ENCODE data around the gene MARCHF10. TPM values are rescaled to one million over a fixed set of nuclear protein-coding genes. Genes with fewer than 3 reads are reported as not detected.

The MARCHF10 gene
- total RNA-seq, 1 experiment from 2014 or later: not detected

DNA sequence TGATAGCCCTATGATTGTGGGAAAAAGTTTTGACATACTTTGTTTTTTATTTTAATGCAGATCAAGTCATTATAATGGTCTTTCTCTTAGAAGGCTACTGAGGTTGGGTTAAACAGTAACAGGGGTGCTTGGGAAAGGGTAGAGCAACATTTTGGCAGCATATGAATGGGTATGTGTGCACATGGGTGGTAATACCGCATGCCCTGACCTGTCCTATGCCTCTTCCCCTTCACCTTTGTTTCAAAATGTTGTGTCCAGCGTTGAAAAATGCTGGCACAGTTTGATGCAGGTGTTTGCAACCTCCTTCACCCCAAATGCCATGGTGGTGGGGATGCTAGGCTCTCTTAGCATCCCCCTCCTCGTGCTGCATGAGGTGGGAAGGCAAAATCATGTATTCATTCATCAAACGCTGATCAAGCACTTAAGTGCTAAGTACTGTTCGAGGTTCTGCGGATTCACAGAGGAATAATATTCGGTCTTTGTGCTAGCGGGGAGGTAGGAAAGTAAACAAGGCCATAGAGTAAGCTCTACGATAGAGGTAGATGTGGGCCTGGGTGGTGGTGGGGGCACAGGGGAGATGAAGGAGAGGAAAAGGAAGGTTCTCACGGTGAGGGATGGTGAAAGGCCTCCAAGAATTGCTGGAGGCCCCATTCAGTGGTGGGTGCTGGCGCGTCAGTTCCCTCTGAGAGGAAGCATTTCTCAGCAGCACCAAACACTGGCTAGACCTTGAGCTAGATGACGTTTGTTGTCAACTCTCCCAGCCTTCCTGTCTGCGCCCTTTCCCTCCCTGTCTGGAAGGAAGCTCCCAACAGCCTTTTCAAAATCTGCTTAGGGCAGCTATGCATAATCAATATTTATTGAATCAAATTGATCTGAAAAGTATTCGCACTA, 13.3 kb upstream of the MARCHF10 start:
- ChIA-PET POLR2A (no interaction called here), CTCF (no interaction called here), RAD21 (ENCODE audit: low non-redundant PET in 1 of 2, low total read pairs in 2 of 2, uncharacterized antibody in 2 of 2, unreplicated experiment in 2 of 2) (no interaction called here)
- H3K27ac ChIP-seq (ENCODE audit: low read depth, low read length): no peak overlapping the region
- no peaks in the 10 kb centered on the region for H3K36me3 ChIP-seq (ENCODE audit: control insufficient read depth in 1 of 2, insufficient read depth in 2 of 2, low read length in 2 of 2)
- no peak overlapping the region for H3K4me2 ChIP-seq (ENCODE audit: low read length)
- no peak overlapping the region for H3K9ac ChIP-seq (ENCODE audit: low read length)
- BruUV-seq (replicated peaks): no TSS peak
- no peak overlapping the region for H3K4me3 ChIP-seq (replicated peaks in 1 of 2; ENCODE audit: low read depth in 1 of 2, low read length in 2 of 2)
- DNase-seq (ENCODE audit: low read depth, low spot score) (no peak), ATAC-seq (no peak)
- no peak for TF ChIP-seq EZH2 (IDR thresholded peaks at IDR 0.05)
- TF ChIP-seq EGR1 (IDR thresholded peaks at IDR 0.05; ENCODE audit: low read depth): no peak
- TF ChIP-seq POLR2A (IDR thresholded peaks at IDR 0.05; ENCODE audit: borderline replicate concordance, extremely low read depth, insufficient read depth, insufficient read length): no peak
- TF ChIP-seq SIN3A (IDR thresholded peaks at IDR 0.05; ENCODE audit: low read depth): no peak
- TF ChIP-seq, protein P1, sequence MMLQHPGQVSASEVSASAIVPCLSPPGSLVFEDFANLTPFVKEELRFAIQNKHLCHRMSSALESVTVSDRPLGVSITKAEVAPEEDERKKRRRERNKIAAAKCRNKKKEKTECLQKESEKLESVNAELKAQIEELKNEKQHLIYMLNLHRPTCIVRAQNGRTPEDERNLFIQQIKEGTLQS (IDR thresholded peaks at IDR 0.05): no peak
- TF ChIP-seq ZFX (IDR thresholded peaks at IDR 0.05): no peak; the same call in 1 of the 2 replicates
- TF ChIP-seq ZNF274 (IDR thresholded peaks at IDR 0.05; ENCODE audit: low read depth, low read length): no peak
- no peak for TF ChIP-seq EZH2phosphoT487 (IDR thresholded peaks at IDR 0.05; ENCODE audit: borderline replicate concordance)
- TF ChIP-seq, protein P2, sequence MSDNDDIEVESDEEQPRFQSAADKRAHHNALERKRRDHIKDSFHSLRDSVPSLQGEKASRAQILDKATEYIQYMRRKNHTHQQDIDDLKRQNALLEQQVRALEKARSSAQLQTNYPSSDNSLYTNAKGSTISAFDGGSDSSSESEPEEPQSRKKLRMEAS (IDR thresholded peaks at IDR 0.05): no peak
- TF ChIP-seq RAD21 (IDR thresholded peaks at IDR 0.05; ENCODE audit: low read depth): no peak
- no peak for TF ChIP-seq CBX3 (IDR thresholded peaks at IDR 0.05; ENCODE audit: low read depth)
- peak overlapping the region; percentile 39 for H2AFZ ChIP-seq (ENCODE audit: low read depth, low read length, poor library complexity, severe bottlenecking)
- H3K27me3 ChIP-seq (ENCODE audit: insufficient read depth, low read length): no peaks in the 10 kb centered on the region
- H3K4me1 ChIP-seq (ENCODE audit: control insufficient read depth in 1 of 2, insufficient read depth in 2 of 2, low read length in 2 of 2): peaks cover 17 to 31% of the 10 kb centered on the region in 2 experiments
- intact Hi-C loops (cut with micrococcal nuclease): no loop called here
- H3K9me2 ChIP-seq (ENCODE audit: insufficient read depth): no peaks in the 10 kb centered on the region
- H4K20me1 ChIP-seq (ENCODE audit: insufficient read depth): no peaks in the 10 kb centered on the region
- H3K79me2 ChIP-seq (ENCODE audit: insufficient read depth, low read length): no peaks in the 10 kb centered on the region
- H3K9me3 ChIP-seq (ENCODE audit: control insufficient read depth in 1 of 2, insufficient read depth in 1 of 2, low read depth in 1 of 2, low read length in 2 of 2): no peaks in the 10 kb centered on the region
